KMS-11 (cell line): Measurements from ENCODE around the gene MVB12B.

Experiments
- H2AFZ ChIP-seq: fragments of 200-600 bp; sonication (generic); 2 replicates; pipeline ENCODE4 v1.6.1; 2016; ENCODE audit warnings: antibody characterized with exemption, mixed run types, low read depth
- H3K27ac ChIP-seq: fragments of 200-600 bp; sonication (generic); 2 replicates; pipeline ENCODE4 v1.6.1; 2016; ENCODE audit warnings: mild to moderate bottlenecking, mixed run types
- H3K27me3 ChIP-seq: fragments of 200-600 bp; sonication (generic); 2 replicates; pipeline ENCODE4 v1.6.1; 2017; ENCODE audit warnings: mild to moderate bottlenecking, low read depth, mixed run types, moderate library complexity; ENCODE audit not compliant: insufficient read depth
- H3K36me3 ChIP-seq: fragments of 200-600 bp; sonication (generic); 2 replicates; pipeline ENCODE4 v1.6.1; 2017; ENCODE audit warnings: mild to moderate bottlenecking, mixed run types; ENCODE audit not compliant: insufficient read depth
- H3K4me1 ChIP-seq: fragments of 200-600 bp; sonication (generic); 2 replicates; pipeline ENCODE4 v1.6.1; 2016; ENCODE audit warnings: mild to moderate bottlenecking, low read depth, mixed run types; ENCODE audit not compliant: poor library complexity, severe bottlenecking
- H3K4me2 ChIP-seq: fragments of 200-600 bp; sonication (generic); 2 replicates; pipeline ENCODE4 v1.7.0; 2016; ENCODE audit warnings: mild to moderate bottlenecking, mixed run types
- H3K4me3 ChIP-seq: fragments of 200-600 bp; sonication (generic); IDR thresholded peaks from 2 replicates; pipeline ENCODE4 v1.6.1; 2017; ENCODE audit warnings: low read depth, low read length, mixed read lengths; ENCODE audit not compliant: insufficient read depth
- H3K79me2 ChIP-seq: fragments of 200-600 bp; sonication (generic); 2 replicates; pipeline ENCODE4 v1.6.1; 2016; ENCODE audit warnings: low read depth, mixed run types; ENCODE audit not compliant: insufficient read depth
- H3K9ac ChIP-seq: fragments of 200-600 bp; sonication (generic); 2 replicates; pipeline ENCODE4 v1.6.1; 2016; ENCODE audit warnings: mild to moderate bottlenecking, mixed run types
- H4K20me1 ChIP-seq: fragments of 200-600 bp; sonication (generic); 2 replicates; pipeline ENCODE4 v1.6.1; 2016; ENCODE audit warnings: mild to moderate bottlenecking, mixed run types; ENCODE audit not compliant: insufficient read depth
- TF ChIP-seq, protein P1 (sequence below): fragments of 200-600 bp; sonication (generic); conservative IDR thresholded peaks from 2 replicates; pipeline ENCODE4 v1.6.1; 2017; ENCODE audit warnings: low read depth, mild to moderate bottlenecking, antibody characterized with exemption, low read length, moderate library complexity, mixed read lengths

MVB12B gene

DNA sequence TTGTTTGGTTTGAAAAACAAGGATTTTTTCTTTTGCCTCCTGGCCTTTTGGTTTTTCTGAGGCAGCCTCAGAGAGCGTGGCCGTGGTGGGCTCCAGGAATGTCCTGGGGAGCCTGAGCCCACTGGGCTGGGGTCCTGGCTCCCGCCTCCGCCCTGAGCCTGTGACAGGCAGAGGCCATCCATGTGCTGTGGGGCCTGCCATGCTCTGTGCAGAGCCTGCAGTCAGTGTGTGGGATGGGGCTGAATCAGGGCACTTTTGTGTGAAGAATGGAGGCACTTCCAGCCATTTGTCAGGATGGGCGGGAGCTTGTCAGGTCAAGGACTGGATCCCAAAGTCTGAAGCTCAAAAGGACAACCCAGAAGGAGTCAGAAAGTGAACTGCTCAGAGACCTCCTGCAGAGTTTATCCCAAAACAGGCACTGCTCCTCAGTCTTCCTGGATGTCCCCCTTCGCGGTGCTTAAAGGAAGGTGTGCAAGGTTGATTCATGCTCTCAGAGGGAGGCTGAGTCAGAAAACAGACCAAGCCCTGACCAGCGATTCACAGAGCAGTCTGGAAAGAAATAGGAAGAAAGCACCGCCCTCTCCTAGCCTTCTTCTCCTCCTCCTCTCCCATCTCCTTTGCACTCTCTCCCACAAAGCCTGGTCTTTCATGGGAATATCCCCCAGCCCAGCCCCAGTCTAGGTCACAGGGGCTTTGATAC, 53.2 kb downstream of the MVB12B start:
- Histone ChIP-seq H3K4me1 (peaks cover 13% of the 10 kb centered on the region), H3K27ac (no peak overlapping the region), H3K27me3 (no peaks in the 10 kb centered on the region)

DNA sequence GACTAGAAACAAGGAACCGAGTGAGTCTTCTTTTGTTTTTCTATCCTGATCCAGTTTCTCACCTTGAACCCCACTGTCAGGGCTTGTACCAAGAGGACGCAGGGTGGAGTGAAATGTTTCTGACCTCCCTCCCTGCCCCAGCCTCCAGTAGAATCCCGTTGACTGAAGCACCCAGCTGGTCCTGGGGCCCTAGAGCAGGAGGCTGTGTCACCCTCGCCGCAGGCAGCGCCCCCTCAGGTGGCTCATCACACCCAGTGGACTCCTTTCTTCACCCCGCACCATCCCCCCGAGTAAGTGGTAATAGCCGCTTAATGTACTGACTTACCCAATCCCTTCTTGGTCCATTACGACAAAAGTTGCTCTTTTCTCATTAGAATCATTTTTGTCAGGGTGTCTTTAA, 53.8 kb downstream of the MVB12B start:
- H2AFZ ChIP-seq, result no peak overlapping the region
- H3K27ac ChIP-seq, result no peak overlapping the region
- H3K4me3 ChIP-seq, result no peak overlapping the region
- no peak overlapping the region for H3K9ac ChIP-seq
- no peaks in the 10 kb centered on the region for H3K27me3 ChIP-seq
- H3K4me1 ChIP-seq, result peaks cover 13% of the 10 kb centered on the region
- no peaks in the 10 kb centered on the region for H3K79me2 ChIP-seq
- H3K4me2 ChIP-seq, result no peak overlapping the region
- H4K20me1 ChIP-seq, result no peaks in the 10 kb centered on the region
- H3K36me3 ChIP-seq, result no peaks in the 10 kb centered on the region
- TF ChIP-seq, protein P1, sequence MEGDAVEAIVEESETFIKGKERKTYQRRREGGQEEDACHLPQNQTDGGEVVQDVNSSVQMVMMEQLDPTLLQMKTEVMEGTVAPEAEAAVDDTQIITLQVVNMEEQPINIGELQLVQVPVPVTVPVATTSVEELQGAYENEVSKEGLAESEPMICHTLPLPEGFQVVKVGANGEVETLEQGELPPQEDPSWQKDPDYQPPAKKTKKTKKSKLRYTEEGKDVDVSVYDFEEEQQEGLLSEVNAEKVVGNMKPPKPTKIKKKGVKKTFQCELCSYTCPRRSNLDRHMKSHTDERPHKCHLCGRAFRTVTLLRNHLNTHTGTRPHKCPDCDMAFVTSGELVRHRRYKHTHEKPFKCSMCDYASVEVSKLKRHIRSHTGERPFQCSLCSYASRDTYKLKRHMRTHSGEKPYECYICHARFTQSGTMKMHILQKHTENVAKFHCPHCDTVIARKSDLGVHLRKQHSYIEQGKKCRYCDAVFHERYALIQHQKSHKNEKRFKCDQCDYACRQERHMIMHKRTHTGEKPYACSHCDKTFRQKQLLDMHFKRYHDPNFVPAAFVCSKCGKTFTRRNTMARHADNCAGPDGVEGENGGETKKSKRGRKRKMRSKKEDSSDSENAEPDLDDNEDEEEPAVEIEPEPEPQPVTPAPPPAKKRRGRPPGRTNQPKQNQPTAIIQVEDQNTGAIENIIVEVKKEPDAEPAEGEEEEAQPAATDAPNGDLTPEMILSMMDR, result no peak

More for the DNA sequence above, 53.2 kb downstream of the MVB12B start:
- Histone ChIP-seq H4K20me1 (no peaks in the 10 kb centered on the region), H3K4me2 (no peak overlapping the region), H3K4me3 (no peak overlapping the region), H3K9ac (no peak overlapping the region), H2AFZ (no peak overlapping the region), H3K36me3 (no peaks in the 10 kb centered on the region), H3K79me2 (no peaks in the 10 kb centered on the region)
- TF ChIP-seq, protein P1, result no peak

DNA sequence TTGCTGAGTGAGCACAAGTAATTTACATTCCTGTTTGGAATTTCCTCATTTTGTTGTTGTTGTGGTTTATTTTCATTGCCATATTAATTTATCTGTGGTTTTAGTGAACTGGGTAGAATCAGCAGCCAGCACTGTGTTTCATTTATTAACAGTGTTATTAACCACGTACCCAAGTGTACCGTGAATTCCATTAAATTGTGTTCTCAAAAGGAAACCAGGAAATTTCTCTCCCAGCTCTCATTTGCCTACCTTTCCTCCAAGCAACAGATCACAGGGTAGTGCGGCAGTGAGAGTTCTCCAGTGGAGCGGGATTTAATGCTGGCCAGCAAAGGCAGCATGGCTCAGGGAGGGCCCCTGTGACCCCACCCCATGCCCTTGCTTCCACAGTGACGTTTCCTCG, 54.6 kb downstream of the MVB12B start:
- TF ChIP-seq, protein P1, result no peak
- no peaks in the 10 kb centered on the region for H3K79me2 ChIP-seq
- H4K20me1 ChIP-seq, result no peaks in the 10 kb centered on the region
- H2AFZ ChIP-seq, result no peak overlapping the region
- H3K4me1 ChIP-seq, result peaks cover 12% of the 10 kb centered on the region
- H3K27me3 ChIP-seq, result no peaks in the 10 kb centered on the region
- H3K4me2 ChIP-seq, result no peak overlapping the region
- no peak overlapping the region for H3K27ac ChIP-seq
- no peak overlapping the region for H3K4me3 ChIP-seq
- no peak overlapping the region for H3K9ac ChIP-seq
- no peaks in the 10 kb centered on the region for H3K36me3 ChIP-seq

DNA sequence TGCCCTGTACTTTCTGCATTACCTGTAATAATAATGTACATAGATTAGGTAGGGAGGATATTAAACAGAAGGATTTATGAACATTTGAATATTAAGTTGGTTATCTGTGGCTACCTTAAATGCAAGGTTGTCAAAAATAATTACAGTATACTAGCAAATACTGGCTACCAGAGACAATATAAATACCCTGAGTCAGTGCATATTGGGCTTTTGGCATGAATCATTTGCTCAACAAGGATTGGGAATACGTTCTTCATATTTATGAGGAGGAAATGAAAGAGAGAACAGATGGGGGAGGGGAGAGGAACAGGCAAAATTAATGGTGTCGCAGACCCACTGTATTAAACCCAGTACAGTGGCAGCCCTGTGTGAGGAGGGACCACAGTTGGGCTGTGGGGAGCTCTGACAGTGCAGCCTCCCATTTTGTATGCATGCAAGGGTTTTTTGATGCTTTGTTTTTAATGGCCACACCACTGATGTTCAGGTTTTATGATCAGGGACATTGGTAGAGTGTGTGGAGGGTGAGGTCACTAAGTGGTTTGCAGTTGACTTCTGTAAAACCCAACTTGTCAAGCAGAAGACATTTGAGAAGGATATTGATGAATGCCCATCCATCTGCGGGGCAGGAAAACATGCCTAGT, 56.9 kb downstream of the MVB12B start:
- Histone ChIP-seq H3K4me2 (no peak overlapping the region), H2AFZ (no peak overlapping the region), H4K20me1 (no peaks in the 10 kb centered on the region), H3K4me3 (no peak overlapping the region), H3K79me2 (no peaks in the 10 kb centered on the region), H3K4me1 (peaks cover under 1% of the 10 kb centered on the region), H3K27ac (no peak overlapping the region), H3K36me3 (no peaks in the 10 kb centered on the region), H3K9ac (no peak overlapping the region), H3K27me3 (no peaks in the 10 kb centered on the region)
- TF ChIP-seq, protein P1, result no peak
